Spinal cord (tissue), 10 donors: ENCODE data around the gene TMEM243. TPM values are rescaled to one million over a fixed set of nuclear protein-coding genes. Genes with fewer than 3 reads are reported as not detected.

Experiments
- DNase-seq, 6 donors: peaks; one replicate each; pipeline versions ENCODE4 v3.0.0 to v3.0.0-alpha.2; 2013 to 2015; ENCODE audit warnings: low spot score in 6 of 6, low read depth in 4 of 6
- H3K27ac ChIP-seq: one replicate; pipeline ENCODE4 v1.5.1; 2013; ENCODE audit warnings: low read depth, low read length, control low read depth
- H3K27me3 ChIP-seq: one replicate; pipeline ENCODE4 v1.6.1; 2013; ENCODE audit warnings: low read length; ENCODE audit not compliant: control insufficient read depth, insufficient read depth
- H3K36me3 ChIP-seq: one replicate; pipeline ENCODE4 v1.6.1; 2013; ENCODE audit warnings: low read length; ENCODE audit not compliant: control insufficient read depth, insufficient read depth
- H3K4me1 ChIP-seq: one replicate; pipeline ENCODE4 v1.6.1; 2013; ENCODE audit warnings: low read length; ENCODE audit not compliant: control insufficient read depth, insufficient read depth
- H3K4me3 ChIP-seq: one replicate; pipeline ENCODE4 v1.5.1; 2013; ENCODE audit warnings: low read depth, low read length, control low read depth
- H3K9me3 ChIP-seq: one replicate; pipeline ENCODE4 v1.6.1; 2013; ENCODE audit warnings: low read length; ENCODE audit not compliant: control insufficient read depth, insufficient read depth
- WGBS: methylation state at CpG from one replicate; pipeline ENCODE4 v1.1.5; 2013; ENCODE audit warnings: missing lambda C conversion rate; ENCODE audit not compliant: insufficient coverage; 5-methylcytosine and 5-hydroxymethylcytosine counted together
- polyA plus RNA-seq, 2 donors: library from polyadenylated mRNA; unstranded; fragments of 120-200 nt; gene quantifications; one replicate each; pipeline ENCODE4 v1.2.1, GENCODE V29; 2013; ENCODE audit not compliant: insufficient read length in 2 of 2
- small RNA-seq: library from RNA; depleted of rRNA; stranded (forward); fragments of <200 nt; gene quantifications from one replicate; pipeline ENCODE3, GENCODE V24; 2014; ENCODE audit warnings: low replicate concordance
- total RNA-seq, 2 donors: library from RNA; depleted of rRNA in 1 of 2; stranded (reverse); fragments of 120-200 nt in 1 of 2; fragments of >200 nt in 1 of 2; gene quantifications; one replicate each; pipeline versions ENCODE4 v1.2.3 to v1.2.4, GENCODE V29; 2013 to 2014
- donor health status: healthy.

TMEM243 gene
- total and polyA plus RNA-seq, 4 donors, result 17.4 to 20.9 (median 18.5) TPM

GRCh38 chr7:87152112-87152896, 67.2 kb downstream of the TMEM243 start, which contains the start of gene DMTF1:
Gene DMTF1, plus strand, starts transcription at chr7:87152453. Its CDS starts 12,489 bp downstream, at chr7:87164942.
- Histone ChIP-seq H3K27me3 (no peaks in the 10 kb centered on the region), H3K36me3 (no peaks in the 10 kb centered on the region), H3K27ac (peak within 1 kb of the TSS; percentile 99), H3K4me1 (no peaks in the 10 kb centered on the region), H3K9me3 (no peaks in the 10 kb centered on the region), H3K4me3 (peak within 1 kb of the TSS; percentile 85)
- WGBS, result under 1% methylated on average over 71 of the region's 71 CpGs
- DNase-seq, result peak; percentile 86 to 98 (median 88)

DNA sequence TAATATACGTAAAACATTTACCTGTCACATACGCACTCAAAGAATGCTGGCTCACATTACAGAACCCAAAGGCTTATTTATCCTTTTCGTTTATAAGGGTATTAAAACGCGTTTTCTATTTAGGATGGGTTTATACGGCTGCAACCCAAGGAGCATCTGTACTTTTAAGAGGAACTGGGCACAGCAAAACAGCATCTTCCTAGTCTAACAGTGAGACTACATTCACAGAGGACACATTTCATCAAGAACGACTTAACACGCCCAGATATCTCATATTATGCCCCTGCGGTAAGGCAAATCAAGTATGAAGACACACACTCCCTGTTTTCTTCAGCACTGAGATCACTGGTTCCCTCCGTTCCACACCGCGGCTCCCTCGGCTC, 67.8 kb downstream of the TMEM243 start:
- Histone ChIP-seq H3K9me3 (no peaks in the 10 kb centered on the region), H3K27me3 (no peaks in the 10 kb centered on the region), H3K36me3 (no peaks in the 10 kb centered on the region), H3K27ac (peak overlapping the region; percentile 99), H3K4me3 (peak overlapping the region; percentile 85), H3K4me1 (no peaks in the 10 kb centered on the region)
- no peak for DNase-seq
- 0% methylated on average over 7 of the region's 13 CpGs for WGBS

- WGBS, result no CpG with 5 or more reads among the region's 9 CpGs
- no peaks in the 10 kb centered on the region for H3K4me1 ChIP-seq
- no peaks in the 10 kb centered on the region for H3K27me3 ChIP-seq
- DNase-seq, result peak in 1 of 6 donors; percentile 7
- H3K4me3 ChIP-seq, result peak overlapping the region; percentile 85
- H3K27ac ChIP-seq, result peak overlapping the region; percentile 99
- no peaks in the 10 kb centered on the region for H3K36me3 ChIP-seq
- H3K9me3 ChIP-seq, result no peaks in the 10 kb centered on the region
These were observed 68.4 kb downstream of the TMEM243 start for GRCh38 chr7:87151002-87151728.

- no CpG with 5 or more reads among the region's 1 CpG for WGBS
- H3K36me3 ChIP-seq, result no peaks in the 10 kb centered on the region
- H3K27ac ChIP-seq, result no peak overlapping the region
- no peaks in the 10 kb centered on the region for H3K4me1 ChIP-seq
- H3K9me3 ChIP-seq, result no peaks in the 10 kb centered on the region
- peak in 2 of 6 donors; percentile 14 to 81 for DNase-seq
- no peaks in the 10 kb centered on the region for H3K27me3 ChIP-seq
- H3K4me3 ChIP-seq, result no peak overlapping the region
These were observed 71.1 kb downstream of the TMEM243 start for GRCh38 chr7:87148332-87148955.

DNA sequence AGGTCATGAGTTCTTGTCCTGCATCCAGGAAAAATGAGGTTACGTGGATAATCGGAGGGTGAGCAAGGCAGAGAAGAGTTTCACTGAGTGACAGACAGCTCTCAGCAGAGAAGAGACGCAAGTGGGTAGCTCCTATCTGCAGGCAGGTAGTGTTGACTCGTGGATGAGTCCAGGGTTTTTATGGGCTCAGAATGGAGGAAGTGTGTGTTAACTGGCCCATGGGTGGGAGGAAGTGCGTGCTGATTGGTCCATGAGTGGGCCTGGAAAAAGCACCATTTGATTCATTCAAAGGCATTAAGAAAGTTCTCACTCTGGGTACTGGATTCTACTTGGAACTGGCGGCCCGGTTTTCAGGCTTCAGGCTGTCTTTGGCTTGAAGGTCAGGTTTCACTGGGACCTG, 72.0 kb downstream of the TMEM243 start:
- Histone ChIP-seq H3K4me3 (no peak overlapping the region), H3K9me3 (no peaks in the 10 kb centered on the region), H3K27ac (no peak overlapping the region), H3K36me3 (no peaks in the 10 kb centered on the region), H3K27me3 (no peaks in the 10 kb centered on the region), H3K4me1 (no peaks in the 10 kb centered on the region)
- no peak for DNase-seq
- WGBS, result 91% methylated on average over 7 of the region's 7 CpGs

DNA sequence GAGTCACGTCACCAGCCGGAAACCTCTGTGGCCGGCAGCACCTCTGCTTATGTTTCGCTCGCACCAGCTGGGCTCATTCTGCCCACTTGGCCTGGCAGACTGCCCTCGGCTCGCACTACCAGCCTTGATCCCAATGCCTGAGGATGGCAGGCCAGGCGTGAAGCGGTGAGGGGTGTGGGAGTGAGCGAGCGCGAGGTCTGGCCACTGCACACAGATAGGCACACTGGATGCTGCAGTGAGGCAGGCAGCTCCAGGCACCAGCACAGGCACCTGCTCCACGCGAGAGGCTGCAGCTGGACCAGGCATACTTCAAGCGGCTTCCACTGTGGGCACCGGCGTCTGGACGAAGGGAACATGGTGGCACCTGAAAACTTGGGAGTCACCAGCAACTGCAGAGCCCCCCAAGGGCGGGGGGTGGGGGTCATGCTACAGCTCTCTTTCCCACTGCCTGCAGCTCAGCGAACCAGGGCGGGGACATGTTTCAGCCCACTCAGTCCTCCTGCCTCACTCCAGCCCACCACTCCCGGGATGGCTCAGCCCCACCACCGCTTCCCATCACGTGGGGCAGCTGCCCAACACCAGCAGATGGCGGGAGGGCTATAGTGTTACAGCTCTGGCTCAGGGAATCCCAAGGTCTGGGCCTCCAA, 72.7 kb downstream of the TMEM243 start:
- WGBS, result 90% methylated on average over 25 of the region's 25 CpGs
- Histone ChIP-seq H3K27me3 (no peaks in the 10 kb centered on the region), H3K4me1 (no peaks in the 10 kb centered on the region), H3K9me3 (no peaks in the 10 kb centered on the region), H3K27ac (no peak overlapping the region), H3K4me3 (no peak overlapping the region), H3K36me3 (no peaks in the 10 kb centered on the region)
- no peak for DNase-seq

Small RNA genes within 50 kb of the gene (small RNA-seq; reads per million reads assigned to genes)
- gene RF00019, result not detected
- gene RF02271, result not detected

Other genes with a start within 250 kb of the TMEM243 start
- gene ELAPOR2, start 160.1 kb downstream of the TMEM243 start, total RNA-seq, result 10 to 100 TPM; 31.8 to 77.1 TPM
- 10 to 100 TPM; 34.6 to 51.7 TPM for gene ELAPOR2, start 160.1 kb downstream of the TMEM243 start, polyA plus RNA-seq
- gene DMTF1, start 67.3 kb downstream of the TMEM243 start, total RNA-seq, result 100 to 1,000 TPM; 142 to 165 TPM
- gene DMTF1, start 67.3 kb downstream of the TMEM243 start, polyA plus RNA-seq, result 100 to 1,000 TPM; 131 to 140 TPM
- 10 to 100 TPM; 17.7 to 27.4 TPM for gene CROT, start 125.9 kb upstream of the TMEM243 start, total RNA-seq
- 10 to 100 TPM; 20.4 to 21.8 TPM for gene CROT, start 125.9 kb upstream of the TMEM243 start, polyA plus RNA-seq